Osteocyte (in vitro differentiated cells): ENCODE data around the gene NIPSNAP3A. TPM values are rescaled to one million over a fixed set of nuclear protein-coding genes. Genes with fewer than 3 reads are reported as not detected.

Experiments
- DNase-seq: peaks from one replicate; pipeline ENCODE4 v3.0.0; 2021; ENCODE audit warnings: mixed read lengths; ENCODE audit not compliant: unreplicated experiment; ENCODE audit errors: extremely low spot score
- H3K27ac Mint-ChIP-seq: one replicate; pipeline ENCODE4 v1.8.0; 2021; ENCODE audit warnings: mild to moderate bottlenecking, mixed read lengths; ENCODE audit not compliant: unreplicated experiment
- H3K27me3 Mint-ChIP-seq: one replicate; pipeline ENCODE4 v1.8.0; 2021; ENCODE audit warnings: mixed read lengths; ENCODE audit not compliant: unreplicated experiment
- H3K36me3 Mint-ChIP-seq: one replicate; pipeline ENCODE4 v1.8.0; 2021; ENCODE audit warnings: mixed read lengths; ENCODE audit not compliant: unreplicated experiment
- H3K4me1 Mint-ChIP-seq: one replicate; pipeline ENCODE4 v1.8.0; 2021; ENCODE audit warnings: mixed read lengths; ENCODE audit not compliant: unreplicated experiment
- H3K4me3 Mint-ChIP-seq: one replicate; pipeline ENCODE4 v1.8.0; 2021; ENCODE audit warnings: mild to moderate bottlenecking, moderate library complexity, mixed read lengths; ENCODE audit not compliant: unreplicated experiment
- H3K9me3 Mint-ChIP-seq: one replicate; pipeline ENCODE4 v1.8.0; 2021; ENCODE audit warnings: mixed read lengths; ENCODE audit not compliant: unreplicated experiment
- CTCF ChIP-seq: fragments of 200-600 bp; sonication (generic); IDR thresholded peaks from 2 replicates; pipeline ENCODE4 v1.5.0; 2021; ENCODE audit warnings: antibody characterized with exemption, mild to moderate bottlenecking, moderate library complexity
- total RNA-seq: library from RNA; stranded (reverse); gene quantifications from 2 replicates; pipeline ENCODE4 v1.2.1, GENCODE V29; 2021

Gene NIPSNAP3A
- total RNA-seq, 1 donor from 2014 or later, result 23.7 TPM

DNA sequence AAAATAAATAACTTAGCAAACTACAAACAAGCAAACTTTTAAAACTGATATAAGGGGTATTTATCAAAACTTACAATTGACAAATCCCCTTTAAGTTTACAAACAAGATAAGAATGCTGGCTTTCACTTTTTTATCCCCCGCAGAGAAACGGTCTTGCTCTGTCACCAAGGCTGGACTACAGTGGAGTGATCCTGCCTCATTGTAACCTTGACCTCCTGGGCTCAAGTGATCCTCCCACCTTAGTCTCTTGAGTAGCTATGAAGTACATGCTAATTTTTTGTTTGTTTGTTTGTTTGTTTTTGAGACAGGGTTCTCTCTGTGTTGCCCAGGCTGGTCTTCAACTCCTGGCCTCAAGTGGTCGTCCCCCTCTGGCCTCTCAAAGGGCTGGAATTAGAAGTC is 9.0 kb upstream of the NIPSNAP3A start:
- H3K9me3 Mint-ChIP-seq, result no peaks in the 10 kb centered on the region
- H3K4me1 Mint-ChIP-seq, result peaks cover 12% of the 10 kb centered on the region
- H3K27me3 Mint-ChIP-seq, result no peaks in the 10 kb centered on the region
- no peak for TF ChIP-seq CTCF
- H3K4me3 Mint-ChIP-seq, result no peak overlapping the region
- no peak overlapping the region for H3K27ac Mint-ChIP-seq
- H3K36me3 Mint-ChIP-seq, result no peaks in the 10 kb centered on the region
- no peak for DNase-seq

- Mint-ChIP-seq H3K36me3 (no peaks in the 10 kb centered on the region), H3K4me3 (no peak overlapping the region), H3K9me3 (no peaks in the 10 kb centered on the region), H3K27me3 (peaks cover 6% of the 10 kb centered on the region), H3K27ac (peak overlapping the region; percentile 47), H3K4me1 (peaks cover 12% of the 10 kb centered on the region)
- DNase-seq, result no peak
- no peak for TF ChIP-seq CTCF
These were observed 6.9 kb upstream of the NIPSNAP3A start for GRCh38 chr9:104740621-104741020.

DNA sequence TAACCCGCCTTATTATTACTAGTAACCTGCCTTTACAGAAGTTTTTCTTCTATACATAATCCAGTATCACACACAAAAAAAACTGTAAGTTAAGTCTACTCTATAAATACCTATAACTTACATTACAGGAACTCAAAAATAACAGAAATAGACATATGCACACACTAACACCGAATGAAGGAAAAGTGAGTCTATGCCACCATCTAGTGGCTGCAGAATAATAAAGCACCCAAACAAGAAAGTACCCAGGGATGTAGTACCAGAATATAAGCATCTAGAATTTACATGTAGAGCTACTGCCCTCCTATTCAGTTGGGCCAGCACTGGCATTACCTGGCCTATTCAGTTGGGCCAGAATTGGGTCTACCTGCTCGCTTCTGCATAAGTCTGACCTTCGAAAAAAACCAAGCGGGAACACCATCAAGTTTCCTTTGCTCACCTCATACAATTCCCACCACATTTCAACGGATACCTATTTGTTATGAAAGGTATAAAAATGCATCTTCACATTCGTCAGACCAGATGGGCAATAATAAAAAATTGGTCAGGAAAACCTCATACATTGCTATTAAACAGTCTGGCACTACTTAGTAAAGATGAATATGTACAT is 4.0 kb upstream of the NIPSNAP3A start:
- Mint-ChIP-seq H3K9me3 (no peaks in the 10 kb centered on the region), H3K27ac (no peak overlapping the region), H3K36me3 (no peaks in the 10 kb centered on the region), H3K4me1 (peaks cover 18% of the 10 kb centered on the region), H3K27me3 (peaks cover 11% of the 10 kb centered on the region), H3K4me3 (no peak overlapping the region)
- TF ChIP-seq CTCF, result peak; percentile 80
- no peak for DNase-seq

DNA sequence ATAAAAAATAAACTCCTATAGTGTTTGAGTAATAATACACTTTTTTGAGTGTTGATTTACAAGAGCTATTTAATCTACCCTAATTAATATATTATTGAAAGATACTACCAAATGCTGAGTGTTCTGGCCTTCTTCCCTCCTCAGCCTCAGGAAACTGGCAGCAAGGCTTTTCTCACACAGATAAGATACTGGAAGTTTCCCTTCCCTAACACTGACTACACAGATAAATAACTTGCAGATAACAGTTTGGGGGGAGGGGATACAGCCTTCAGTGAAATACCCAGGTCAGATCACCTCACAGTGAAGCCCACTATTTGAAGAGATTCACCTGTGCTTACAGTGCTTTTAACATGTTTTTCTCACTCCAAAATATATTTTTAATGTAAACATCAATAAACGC is 1.6 kb upstream of the NIPSNAP3A start:
- DNase-seq, result no peak
- H3K4me3 Mint-ChIP-seq, result no peak overlapping the region
- H3K9me3 Mint-ChIP-seq, result no peaks in the 10 kb centered on the region
- H3K4me1 Mint-ChIP-seq, result peaks cover 14% of the 10 kb centered on the region
- no peaks in the 10 kb centered on the region for H3K36me3 Mint-ChIP-seq
- H3K27ac Mint-ChIP-seq, result no peak overlapping the region
- H3K27me3 Mint-ChIP-seq, result peaks cover 11% of the 10 kb centered on the region
- no peak for TF ChIP-seq CTCF

- no peak overlapping the region for H3K4me3 Mint-ChIP-seq
- H3K4me1 Mint-ChIP-seq, result peaks cover 11% of the 10 kb centered on the region
- DNase-seq, result no peak
- no peak for TF ChIP-seq CTCF
- peaks cover 11% of the 10 kb centered on the region for H3K27me3 Mint-ChIP-seq
- H3K27ac Mint-ChIP-seq, result no peak overlapping the region
- no peaks in the 10 kb centered on the region for H3K9me3 Mint-ChIP-seq
- peaks cover 2% of the 10 kb centered on the region for H3K36me3 Mint-ChIP-seq
These were observed 1.2 kb upstream of the NIPSNAP3A start for GRCh38 chr9:104746285-104746684.
